ENCODE data around the gene CTIF.

The CTIF gene

GRCh38 chr18:48669991-48670750, 131.3 kb downstream of the CTIF start:
- DNase-seq: no peak

- DNase-seq: no peak
Observed at GRCh38 chr18:48670751-48671560, 132.1 kb downstream of the CTIF start.

GRCh38 chr18:48671561-48671945, 132.7 kb downstream of the CTIF start:
- no peak for DNase-seq

GRCh38 chr18:48672671-48673340, 134.0 kb downstream of the CTIF start:
- DNase-seq: no peak

GRCh38 chr18:48673456-48673852, 134.6 kb downstream of the CTIF start:
- no peak for DNase-seq

- DNase-seq: no peak
Observed at GRCh38 chr18:48673853-48674721, 135.3 kb downstream of the CTIF start.

- no peak for DNase-seq
Observed at GRCh38 chr18:48674758-48675351, 136.0 kb downstream of the CTIF start.

- peak; percentile 49 for DNase-seq
Observed at GRCh38 chr18:48675352-48675761, 136.5 kb downstream of the CTIF start.

- no peak for DNase-seq
Observed at GRCh38 chr18:48675912-48676311, 137.1 kb downstream of the CTIF start.

GRCh38 chr18:48676346-48676745, 137.5 kb downstream of the CTIF start:
- no peak for DNase-seq

GRCh38 chr18:48676756-48677368, 138.0 kb downstream of the CTIF start:
- no peak for DNase-seq

GRCh38 chr18:48678237-48679115, 139.6 kb downstream of the CTIF start:
- no peak for DNase-seq

GRCh38 chr18:48679236-48679635, 140.4 kb downstream of the CTIF start:
- DNase-seq: no peak

GRCh38 chr18:48680339-48681250, 141.8 kb downstream of the CTIF start:
- DNase-seq: no peak

- DNase-seq: no peak
Observed at GRCh38 chr18:48682768-48683167, 143.9 kb downstream of the CTIF start.

- DNase-seq: no peak
Observed at GRCh38 chr18:48683197-48683596, 144.4 kb downstream of the CTIF start.

- DNase-seq: no peak
Observed at GRCh38 chr18:48683661-48684060, 144.8 kb downstream of the CTIF start.

- DNase-seq: no peak
Observed at GRCh38 chr18:48687346-48688042, 148.7 kb downstream of the CTIF start.

- DNase-seq: no peak
Observed at GRCh38 chr18:48688961-48689360, 150.1 kb downstream of the CTIF start.

All from amniotic stem cell (primary cell).